Measurements from ENCODE around the gene PHLDB1.
"Not testable (repeated sequence)": the region's sequence is repeated elsewhere in the genome, so short reads cannot be mapped to it uniquely, and the experiment has no call there.

PHLDB1 gene

DNA sequence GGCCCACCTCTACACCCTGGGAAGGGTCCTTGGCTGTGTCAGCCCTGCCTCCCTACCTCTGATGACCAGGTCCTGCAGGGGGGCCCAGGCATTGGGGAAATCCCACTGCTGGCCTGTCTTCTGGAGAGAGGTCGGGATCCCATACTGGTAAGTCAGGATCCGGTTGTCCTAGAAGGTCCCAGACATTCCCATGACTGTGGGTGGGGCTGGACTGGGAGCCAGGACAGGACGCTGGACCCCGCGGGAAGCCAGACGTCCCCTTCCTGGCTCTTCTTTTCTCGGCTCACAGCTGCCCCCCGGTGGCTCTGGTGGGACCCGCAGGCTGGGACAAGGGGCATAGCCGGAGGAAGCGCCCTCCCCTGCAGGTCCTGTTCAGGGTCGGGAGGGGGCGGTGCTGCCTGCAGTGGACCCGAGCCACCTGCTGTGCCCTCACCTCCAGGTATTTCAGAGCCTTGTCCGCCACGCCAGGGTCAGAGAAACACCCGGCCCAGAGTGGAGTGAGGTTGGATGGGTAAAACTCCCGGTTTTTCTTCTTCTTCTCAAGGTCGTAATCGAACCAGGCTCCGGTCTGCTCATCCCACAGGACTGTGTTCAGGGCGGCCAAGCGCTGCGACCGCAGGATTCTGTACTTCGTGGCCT is 52.0 kb downstream of the PHLDB1 start:
- DNase-seq (ENCODE audit: low read depth), result peak; percentile 27

DNA sequence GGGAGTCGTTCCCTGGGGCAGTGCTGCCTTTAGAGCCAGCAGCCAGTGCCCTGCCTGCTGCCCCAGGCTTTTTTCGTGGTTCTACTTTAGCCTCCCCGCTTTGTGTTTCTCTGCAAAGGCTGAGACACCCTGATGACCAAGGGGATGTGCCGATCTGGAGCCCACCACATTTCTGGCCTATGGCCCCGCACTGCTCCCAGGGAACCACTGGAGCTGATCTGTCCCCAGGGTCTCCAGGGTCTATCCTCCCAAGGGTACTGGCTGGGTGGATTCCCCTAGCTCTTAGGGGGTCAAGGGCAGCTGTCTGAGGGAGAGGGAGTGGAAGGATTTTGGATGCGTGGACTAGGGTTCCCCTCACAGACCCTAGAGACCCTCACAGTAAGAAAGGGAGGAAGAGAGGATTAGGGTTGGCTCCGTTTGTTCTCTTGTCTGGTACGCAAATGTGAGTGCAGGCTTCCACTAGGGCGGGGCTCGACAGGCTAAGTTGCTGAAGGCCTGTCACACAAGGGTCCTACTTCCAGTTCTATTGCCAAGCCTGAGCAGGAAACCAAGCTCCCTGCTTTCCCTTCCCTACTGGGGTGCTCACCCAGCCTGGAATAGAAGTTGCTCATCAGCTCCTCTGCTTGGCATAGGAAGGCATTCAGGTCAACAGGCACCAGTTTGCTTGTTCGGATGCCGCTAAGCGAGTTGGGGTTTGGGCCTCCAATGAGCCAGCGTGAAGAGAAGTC is 52.7 kb downstream of the PHLDB1 start:
- DNase-seq (ENCODE audit: low read depth), result no peak

DNA sequence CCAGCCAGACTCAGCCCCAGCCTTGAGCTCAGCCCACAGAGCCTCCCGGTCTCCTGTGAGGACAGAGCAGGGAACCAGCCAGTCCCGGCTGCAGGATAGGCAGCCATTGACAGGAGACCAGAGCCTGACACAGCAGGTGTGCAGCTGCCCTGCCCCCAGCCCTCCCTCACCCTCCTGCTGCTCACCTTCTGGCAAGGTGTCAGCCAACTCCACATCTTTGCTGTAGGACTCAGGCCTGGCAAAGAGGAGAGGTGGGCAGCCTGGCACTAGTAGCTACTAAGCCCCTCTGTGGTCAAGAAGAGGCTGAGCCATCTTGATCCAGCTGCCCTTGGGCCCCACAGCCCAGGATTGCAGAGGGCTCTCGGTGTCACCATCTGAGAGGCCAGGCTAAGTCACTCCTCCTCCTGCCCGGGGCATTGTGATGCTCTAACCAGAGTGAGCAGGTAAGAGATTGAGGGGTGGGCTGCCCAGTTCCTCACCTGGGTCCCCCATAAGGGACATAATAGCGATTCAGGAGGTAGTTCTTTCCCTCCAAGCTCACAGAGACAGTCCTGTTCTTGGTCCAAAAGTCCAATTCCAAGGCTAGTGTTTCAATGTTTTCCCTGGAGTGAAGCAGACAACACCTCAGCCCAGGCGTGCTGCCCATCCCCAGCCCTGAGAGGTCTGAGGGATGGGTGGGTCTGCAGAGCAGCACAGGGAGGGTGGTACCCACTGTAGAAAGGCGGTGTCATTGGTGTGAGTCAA is 53.4 kb downstream of the PHLDB1 start:
- no peak for DNase-seq (ENCODE audit: low read depth)

DNA sequence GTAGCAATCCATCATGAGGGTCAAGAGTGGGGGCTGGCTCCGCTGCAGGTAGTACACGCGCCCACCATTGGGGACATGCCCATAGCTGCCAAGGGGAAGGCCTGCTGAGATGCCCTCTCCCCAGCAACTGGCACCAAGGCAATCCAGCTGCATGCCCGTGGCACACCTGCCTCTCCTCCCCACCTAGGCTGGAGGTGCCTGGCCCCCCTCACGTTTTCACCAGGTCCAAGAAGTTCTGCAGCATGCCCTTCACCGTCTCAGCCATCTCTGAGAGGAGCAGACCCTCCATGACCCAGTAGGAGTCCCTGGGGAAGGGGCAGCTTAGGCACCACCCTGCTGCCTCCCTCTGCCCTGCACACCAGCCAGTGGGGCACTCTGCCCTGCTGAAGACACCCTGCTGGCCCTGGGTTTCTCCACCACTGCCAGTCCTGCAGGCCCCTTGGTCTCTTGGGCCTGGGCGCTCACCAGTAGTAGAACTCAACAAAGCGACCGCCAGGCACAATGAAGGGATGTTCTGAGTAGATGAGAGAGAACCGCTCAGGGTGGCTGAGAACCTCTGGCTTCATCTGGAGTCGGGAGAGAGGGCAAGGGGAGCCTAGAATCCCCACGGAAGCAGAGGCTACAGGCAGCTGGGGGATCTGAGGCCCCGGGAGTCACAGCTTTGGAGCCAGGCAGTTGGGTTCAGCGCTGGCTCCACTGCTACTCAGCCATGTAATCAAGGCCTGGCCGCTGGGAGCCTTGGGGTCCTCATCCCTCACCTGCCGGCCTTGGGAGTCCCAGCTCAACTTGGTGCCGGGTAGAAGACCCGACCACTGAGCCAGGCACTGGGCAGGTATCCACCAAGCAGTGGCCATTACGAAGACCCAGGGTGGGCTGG is 54.2 kb downstream of the PHLDB1 start:
- no peak for DNase-seq (ENCODE audit: low read depth)

DNA sequence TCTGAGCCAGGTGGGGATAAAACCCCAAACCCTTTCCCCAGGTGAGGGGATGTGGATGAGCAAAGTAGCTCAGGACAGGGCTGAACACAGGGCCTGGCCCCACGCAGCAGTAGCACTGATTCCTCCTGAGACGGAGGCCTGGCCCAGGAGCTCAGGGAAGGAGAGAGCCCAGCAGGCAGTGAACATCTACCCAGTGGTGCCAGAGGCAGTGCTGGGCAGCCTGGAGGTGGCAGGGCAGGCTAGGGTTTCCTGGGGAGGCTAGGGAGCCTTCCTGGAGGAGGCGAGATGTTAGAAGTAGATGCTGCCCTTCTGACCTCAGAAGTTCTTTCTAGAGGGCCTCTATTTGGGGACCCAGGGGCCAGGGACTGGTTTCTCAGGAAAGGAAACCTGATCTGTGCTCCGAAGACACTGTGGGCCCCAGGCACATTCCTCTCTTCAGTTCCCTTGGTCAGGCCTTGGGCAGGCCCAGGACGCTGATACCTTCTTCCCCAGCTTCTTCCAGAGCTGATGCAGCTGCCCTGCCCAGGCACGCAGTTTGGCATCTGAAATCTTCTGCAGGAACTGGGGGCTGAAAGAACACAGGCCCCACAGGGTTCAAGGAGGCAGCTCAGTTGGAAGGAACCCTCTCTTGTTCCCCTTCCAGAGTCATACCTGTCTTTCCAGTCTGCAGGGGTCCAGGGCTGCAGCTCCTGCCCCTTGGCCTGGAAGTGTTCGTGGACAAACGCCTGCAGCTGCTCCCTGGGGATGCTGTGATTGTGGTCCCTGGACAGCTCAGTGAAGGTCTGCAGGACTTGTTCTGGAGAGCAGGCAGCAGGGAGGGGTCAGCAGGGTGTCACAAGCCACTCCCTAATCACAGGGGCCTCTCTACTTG is 55.2 kb downstream of the PHLDB1 start:
- DNase-seq (ENCODE audit: low read depth), result no peak

DNA sequence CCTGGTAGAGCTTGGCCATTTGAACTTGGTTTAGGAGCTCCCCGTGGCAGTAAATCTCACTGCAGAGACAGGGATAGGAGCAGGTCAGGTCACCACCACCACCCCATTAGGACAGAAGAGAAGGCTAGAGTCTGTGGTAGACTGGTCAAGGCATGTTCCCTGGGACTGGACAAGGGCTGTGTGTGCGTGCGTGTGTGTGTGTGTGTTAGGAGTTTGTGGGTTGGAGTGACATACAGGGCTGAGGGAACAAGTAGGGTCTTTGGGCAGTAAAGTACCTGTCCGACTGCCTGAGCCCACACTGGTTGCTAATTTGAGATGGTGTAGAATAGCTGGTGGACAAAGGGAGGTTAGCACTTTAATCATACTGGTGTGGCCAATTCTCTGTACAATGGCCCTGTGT is 56.0 kb downstream of the PHLDB1 start:
- DNase-seq (ENCODE audit: low read depth), result no peak

DNA sequence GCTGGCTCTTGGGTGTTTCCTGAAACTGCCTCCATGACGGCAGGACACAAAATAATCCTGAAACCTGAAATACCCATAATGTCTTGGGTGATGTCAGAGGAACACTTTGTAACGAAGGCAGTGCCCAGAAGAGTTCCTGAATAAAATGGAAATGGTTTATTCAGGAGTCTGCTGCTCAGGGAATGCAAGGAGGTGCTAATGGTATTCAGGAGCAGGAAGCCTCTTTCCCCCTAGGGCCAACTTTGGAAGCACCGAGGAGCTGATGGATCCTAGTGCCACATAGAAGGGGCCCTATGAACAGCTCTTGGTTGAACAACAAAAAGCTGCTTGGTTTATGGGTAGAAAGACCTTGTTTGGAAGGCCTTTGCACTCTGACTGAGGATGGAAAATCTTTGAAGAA is 56.5 kb downstream of the PHLDB1 start:
- no peak for DNase-seq (ENCODE audit: low read depth)

DNA sequence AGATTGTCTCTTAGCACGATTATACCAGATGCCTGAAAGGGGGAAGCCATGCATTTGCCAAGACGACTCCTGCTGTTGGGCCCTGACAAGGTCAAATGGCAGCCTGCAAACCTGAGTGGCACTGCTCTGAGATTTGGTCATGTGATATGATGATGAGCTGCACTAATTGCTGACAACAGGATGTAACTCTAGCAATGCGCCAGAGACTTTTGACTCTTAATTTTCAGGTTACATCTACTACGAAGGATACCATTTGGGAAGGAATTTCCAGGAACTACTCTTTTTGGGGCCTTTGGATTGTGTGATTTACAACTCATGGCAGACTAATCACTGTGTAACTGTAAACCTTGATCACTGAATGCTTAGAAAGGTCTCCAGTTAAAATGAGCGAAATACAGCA is 59.0 kb downstream of the PHLDB1 start:
- DNase-seq (ENCODE audit: low read depth), result no peak

DNA sequence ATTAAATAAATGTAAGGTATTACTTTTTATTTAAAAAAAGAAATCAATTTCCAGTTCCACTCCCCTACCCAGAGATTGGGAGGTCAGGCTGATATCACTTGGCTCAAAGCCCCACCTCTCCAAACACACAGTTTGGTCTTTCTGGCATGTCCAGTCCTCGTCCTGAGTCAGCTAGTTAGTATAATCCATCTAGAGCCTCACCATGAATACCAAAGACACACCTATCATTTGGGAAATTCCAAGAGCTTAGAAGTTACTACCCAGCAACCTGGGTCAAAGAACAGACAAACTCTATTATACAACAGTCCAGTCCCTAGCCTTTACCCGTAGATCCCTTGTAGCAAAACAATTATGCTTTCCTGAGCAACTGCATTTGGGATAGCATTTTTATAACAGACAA is 62.6 kb downstream of the PHLDB1 start:
- DNase-seq (ENCODE audit: low read depth), result no peak

DNA sequence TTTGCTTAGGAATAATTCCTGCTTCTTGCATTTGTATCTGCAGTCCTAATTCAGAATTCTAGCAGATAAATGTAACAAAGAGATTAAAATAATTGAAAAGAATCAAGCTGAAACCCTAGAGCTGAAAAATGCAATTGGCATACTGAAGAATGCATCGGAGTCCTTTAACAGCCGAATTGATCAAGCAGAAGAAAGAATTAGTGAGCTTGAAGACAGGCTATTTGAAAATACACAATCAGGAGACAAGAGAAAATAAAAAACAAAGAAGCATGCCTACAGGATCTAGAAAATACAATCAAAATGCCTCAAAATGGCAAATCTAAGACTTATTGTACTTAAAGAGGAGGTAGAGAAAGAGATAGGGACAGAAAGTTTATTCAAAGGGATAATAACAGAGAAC is 63.8 kb downstream of the PHLDB1 start:
- DNase-seq (ENCODE audit: low read depth), result no peak

DNA sequence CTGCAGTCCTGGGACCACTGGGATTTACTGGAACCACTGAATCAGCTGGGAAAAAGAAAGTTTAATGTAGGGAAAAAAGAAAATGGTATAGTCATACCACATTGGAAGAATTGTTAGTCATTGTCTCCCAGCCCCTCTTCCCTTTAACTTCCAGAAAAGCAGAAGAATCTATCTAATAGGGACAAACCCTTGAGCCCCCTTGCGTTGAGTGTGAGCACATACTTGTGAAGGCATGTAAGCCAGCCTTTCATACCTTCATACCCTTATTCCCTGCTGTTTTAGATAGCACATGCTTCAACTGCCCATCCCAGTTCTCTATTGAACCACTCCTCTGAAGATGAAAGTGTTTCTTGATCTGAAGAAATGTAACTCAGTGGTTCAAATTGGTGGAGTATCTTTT is 65.4 kb downstream of the PHLDB1 start:
- DNase-seq (ENCODE audit: low read depth), result no peak

DNA sequence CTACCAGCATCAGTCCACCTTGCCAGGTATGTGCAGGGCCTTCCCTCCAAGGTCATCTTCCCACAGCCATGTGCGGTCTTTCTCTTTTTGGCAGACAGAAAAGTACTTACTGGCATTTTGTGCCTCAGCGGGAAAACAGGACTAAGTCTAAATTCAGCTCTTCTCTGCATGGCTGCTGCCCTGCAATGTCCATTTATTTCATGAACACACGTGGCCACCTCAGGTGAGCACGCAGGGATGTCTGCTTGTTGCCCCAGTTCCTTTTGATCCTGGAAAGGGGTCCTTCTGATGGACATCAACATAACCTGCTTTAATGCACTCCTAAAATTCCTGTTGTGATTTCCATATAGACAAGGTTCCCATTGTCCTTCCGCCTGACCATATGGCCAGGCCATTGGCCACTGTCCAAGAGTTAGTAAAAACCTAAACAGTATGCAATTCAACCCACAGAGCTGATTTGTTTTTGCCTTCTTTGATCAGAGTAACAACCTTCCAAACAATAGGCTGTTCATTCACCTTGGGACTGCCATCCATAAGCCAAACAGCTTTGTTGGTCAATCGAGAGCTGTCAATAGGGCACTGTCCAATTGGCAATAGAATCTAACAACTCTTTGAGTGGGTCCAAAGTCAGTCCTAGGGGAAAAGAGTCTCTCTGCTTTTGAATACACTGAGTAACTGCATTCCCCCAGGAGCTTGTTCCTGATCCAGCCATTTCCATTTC is 66.1 kb downstream of the PHLDB1 start:
- no peak for DNase-seq (ENCODE audit: low read depth)

DNA sequence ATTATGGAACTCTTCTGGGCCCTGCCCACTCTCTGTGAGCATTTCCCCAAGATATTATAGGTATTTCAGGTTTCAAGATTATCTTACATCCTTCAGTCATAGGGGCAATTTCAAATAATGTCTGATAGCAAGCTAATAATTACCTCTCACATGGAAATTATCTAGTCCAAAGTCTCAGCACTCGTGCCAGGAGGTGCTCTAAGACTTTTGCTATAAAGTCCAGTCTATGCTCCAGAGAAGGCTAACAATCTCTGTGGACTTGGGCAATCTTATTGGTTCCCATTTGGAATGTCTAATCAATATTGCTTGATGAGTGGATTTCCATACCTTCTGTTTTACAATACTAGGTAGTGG is 66.6 kb downstream of the PHLDB1 start:
- DNase-seq (ENCODE audit: low read depth), result no peak

DNA sequence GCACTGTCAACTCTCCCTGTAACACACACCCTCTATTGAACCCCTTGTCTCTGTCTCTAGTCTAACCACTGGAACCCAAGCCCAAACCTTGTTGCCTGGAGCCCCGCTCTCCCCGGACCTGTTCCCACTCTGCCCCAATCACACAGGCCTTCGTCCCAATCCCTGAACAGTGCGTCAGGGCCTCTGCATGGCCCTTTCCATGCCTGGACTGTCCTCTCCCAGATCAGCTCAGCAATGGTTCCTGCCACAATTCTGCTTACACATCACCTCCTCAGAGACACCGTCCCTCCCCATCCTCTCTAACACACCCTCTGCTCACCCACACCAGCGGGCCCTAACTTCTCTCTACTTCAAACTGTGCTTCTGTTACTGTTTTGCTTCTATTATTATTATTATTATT is 70.6 kb downstream of the PHLDB1 start:
- no peak for DNase-seq (ENCODE audit: low read depth)

DNA sequence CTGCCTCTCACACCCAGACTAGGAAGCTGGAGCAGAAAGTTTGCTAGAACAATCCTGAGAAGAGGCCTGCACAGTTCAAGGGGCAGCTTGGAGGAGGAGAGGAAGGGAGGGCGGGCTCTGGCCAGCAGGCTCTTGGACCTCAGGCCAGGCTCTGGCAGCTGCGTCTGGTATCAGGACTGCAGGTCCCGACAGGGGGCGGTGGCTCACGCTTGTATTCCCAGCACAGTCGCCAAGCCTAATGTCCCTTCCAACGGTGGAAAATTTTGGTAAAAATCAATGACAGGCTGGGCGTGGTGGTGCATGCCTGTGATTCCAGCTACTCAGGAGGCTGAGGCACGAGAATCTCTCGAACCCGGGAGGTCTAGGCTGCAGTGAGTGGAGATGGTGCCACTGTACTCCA is 71.5 kb downstream of the PHLDB1 start:
- DNase-seq (ENCODE audit: low read depth), result not testable (repeated sequence)

DNA sequence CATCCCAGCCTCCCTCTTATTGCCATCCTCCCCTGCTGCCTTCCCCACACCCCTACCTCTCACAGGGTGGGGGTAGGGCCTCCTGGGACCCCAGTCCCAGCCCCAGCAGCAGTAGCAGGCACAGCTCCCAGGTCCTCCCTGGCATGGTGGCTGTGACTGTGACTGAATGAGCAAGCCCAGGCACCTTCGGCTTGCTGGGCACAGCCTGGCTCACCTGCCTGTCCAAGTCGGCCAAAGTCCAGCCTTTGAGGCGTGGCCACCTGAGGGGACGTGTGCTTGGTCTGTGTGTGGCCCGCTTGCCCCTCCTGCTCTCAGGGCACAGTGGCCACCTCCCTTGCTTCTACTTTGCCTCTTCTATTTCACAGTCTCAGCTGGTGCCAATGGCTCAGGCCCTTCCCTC is 72.1 kb downstream of the PHLDB1 start, which contains the start of gene TREH:
Gene TREH, minus strand, starts transcription at position 168 of the 400 bp plus-strand sequence. Its CDS starts 23 bp downstream, at position 145.
- DNase-seq (ENCODE audit: low read depth), result no peak

DNA sequence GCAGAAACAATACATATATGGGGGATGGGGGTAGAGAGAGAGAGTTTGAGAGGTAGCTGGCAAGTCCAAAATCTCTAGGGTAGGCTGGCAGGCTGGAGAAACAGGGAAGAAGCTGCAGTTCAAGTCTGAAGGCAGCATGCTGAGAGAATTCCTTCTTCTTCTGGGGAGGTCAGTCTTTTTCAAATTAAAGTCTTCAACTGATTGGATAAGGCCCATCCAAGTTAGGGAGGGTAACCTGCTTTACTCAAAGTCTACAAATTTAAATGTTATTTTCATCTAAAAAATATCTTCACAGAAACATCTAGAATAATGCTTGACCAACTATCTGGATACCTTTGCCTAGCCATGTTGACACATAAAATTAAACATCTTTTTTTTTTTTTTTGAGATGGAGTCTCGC is 75.0 kb downstream of the PHLDB1 start:
- DNase-seq (ENCODE audit: low read depth), result no peak

DNA sequence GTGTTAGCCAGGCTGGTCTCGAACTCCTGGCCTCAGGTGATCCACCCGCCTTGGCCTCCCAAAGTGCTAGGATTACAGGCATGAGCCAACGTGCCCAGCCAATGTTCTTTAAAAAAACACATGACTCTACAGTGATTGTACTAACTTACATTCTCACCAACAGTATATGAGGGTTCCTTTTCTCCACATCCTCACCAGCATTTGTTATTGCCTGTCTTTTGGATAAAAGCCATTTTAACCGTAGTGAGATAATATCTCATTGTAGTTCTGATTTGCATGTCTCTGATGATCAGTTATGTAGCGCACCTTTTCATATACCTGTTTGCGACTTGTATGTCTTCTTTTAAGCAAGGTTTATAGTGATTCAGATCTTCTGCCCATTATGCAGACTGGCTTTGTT is 75.5 kb downstream of the PHLDB1 start:
- not testable (repeated sequence) for DNase-seq (ENCODE audit: low read depth)

DNA sequence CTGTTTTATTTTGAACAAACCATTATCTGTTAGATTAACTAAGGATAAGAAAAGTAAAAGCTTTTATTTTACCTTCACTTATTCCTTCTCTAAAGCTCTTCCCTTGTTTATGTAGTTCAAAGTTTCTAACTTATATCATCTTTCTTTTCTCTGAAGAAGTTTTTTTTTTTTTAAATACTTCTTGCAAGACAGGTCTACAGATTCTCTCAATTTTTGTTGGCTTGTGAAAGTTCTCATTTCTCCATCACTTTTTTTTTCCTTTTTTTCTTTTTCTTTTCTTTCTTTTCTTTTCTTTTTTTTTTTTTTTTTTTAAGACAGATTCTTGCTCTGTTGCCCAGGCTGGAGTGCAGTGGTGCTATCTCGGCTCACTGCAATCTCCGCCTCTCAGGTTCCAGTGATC is 76.8 kb downstream of the PHLDB1 start:
- no peak for DNase-seq (ENCODE audit: low read depth)

DNA sequence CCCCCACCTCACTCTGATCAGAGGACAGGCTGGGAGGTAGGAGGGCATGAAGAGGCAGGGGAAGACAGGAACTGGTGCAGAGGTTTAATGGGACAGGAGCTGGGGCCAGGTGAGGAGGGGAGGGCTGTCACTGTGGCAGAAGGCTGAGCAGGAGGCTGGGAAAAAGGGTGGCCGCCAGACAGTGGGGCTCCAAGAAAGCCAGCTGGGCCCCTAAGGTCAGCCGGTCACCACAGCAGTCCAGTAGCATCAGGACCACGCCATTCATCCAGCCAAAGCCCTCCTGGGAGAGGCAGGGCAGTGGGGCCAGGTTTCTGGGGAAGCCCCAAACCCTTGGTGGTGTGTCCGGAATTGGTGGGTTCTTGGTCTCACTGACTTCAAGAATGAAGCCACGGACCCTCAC is 80.5 kb downstream of the PHLDB1 start:
- no peak for DNase-seq (ENCODE audit: low read depth)

DNA sequence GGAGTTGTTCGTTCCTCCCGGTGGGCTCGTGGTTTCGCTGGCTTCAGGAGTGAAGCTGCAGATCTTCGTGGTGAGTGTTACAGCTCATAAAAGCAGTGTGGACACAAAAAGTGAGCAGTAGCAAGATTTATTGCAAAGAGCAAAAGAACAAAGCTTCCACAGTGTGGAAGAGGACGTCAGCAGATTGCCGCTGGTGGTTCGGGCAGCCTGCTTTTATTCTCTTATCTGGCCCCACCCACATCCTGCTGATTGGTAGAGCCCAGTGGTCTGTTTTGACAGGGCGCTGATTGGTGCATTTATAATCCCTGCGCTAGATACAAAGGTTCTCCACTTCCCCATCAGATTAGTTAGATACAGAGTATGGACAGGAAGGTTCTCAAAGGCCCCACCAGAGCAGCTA is 80.9 kb downstream of the PHLDB1 start:
- not testable (repeated sequence) for DNase-seq (ENCODE audit: low read depth)

Data from HS-27A (cell line).